Urinary bladder (tissue), 4 donors: ENCODE measurements around the gene AFF3. TPM values are rescaled to one million over a fixed set of nuclear protein-coding genes. Genes with fewer than 3 reads are reported as not detected.

ENCODE experiments used
- DNase-seq: peaks from one replicate; pipeline ENCODE4 v3.0.0-alpha.2; 2015; ENCODE audit errors: extremely low spot score
- H3K27ac ChIP-seq: one replicate; pipeline ENCODE4 v1.5.1; 2013; ENCODE audit warnings: low read depth, mild to moderate bottlenecking, moderate library complexity
- H3K36me3 ChIP-seq: one replicate; pipeline ENCODE4 v1.6.1; 2013; ENCODE audit warnings: mild to moderate bottlenecking, moderate library complexity; ENCODE audit not compliant: insufficient read depth
- H3K4me1 ChIP-seq: one replicate; pipeline ENCODE4 v1.6.1; 2013; ENCODE audit warnings: mild to moderate bottlenecking, moderate library complexity; ENCODE audit not compliant: insufficient read depth
- H3K4me3 ChIP-seq: one replicate; pipeline ENCODE4 v1.5.1; 2013; ENCODE audit warnings: low read depth, low read length
- WGBS: extraction: QIAGEN DNeasy Blood & Tissue Kit; methylation state at CpG from one replicate; pipeline ENCODE4 v1.1.7; 2013; 5-methylcytosine and 5-hydroxymethylcytosine counted together
- polyA plus RNA-seq: library from polyadenylated mRNA; stranded (reverse); fragments of 200-250 nt; gene quantifications from one replicate; pipeline ENCODE4 v1.2.3, GENCODE V29; 2013
- total RNA-seq: library from RNA; depleted of rRNA; stranded (reverse); fragments of >200 nt; gene quantifications from one replicate; pipeline ENCODE4 v1.2.3, GENCODE V29; 2014
- donor health status: healthy with polysubstance abuse.
- donor health status: healthy.

AFF3 gene
- total and polyA plus RNA-seq, 2 donors, result 15.1 to 43.5 TPM

DNA sequence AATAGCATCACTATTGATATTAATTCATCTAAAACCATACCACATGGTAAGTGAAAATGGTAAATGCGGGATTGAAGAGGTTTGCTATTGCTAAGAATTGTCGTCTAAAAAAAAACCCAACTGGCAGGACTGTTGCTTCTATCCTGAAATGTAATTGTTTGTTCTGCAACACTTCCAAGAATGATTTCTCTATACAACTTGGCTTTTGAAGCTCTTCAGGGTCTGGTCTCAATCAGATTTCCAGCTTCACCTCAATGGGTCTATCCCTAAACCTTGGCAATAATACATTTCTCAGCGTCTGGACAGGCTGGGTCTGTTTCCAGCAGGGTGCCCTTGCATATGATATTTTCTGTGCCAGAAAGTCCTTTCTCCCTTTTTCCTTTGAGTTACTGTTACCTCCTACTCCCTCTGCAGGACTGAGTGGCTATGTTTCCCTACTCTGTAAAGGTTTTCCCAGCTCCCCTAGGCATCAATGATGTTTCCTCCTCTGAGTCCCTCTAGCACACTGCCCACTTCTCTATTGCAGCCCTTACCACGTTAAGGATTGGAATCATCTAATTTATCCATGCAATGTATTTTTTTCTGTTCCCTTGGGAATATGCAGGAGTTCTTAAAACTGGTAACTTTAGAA is 534.4 kb downstream of the AFF3 start:
- WGBS, result 47% methylated on average over 4 of the region's 4 CpGs
- no peaks in the 10 kb centered on the region for H3K36me3 ChIP-seq
- H3K4me3 ChIP-seq, result no peak overlapping the region
- no peaks in the 10 kb centered on the region for H3K4me1 ChIP-seq
- no peak for DNase-seq
- H3K27ac ChIP-seq, result no peak overlapping the region

DNA sequence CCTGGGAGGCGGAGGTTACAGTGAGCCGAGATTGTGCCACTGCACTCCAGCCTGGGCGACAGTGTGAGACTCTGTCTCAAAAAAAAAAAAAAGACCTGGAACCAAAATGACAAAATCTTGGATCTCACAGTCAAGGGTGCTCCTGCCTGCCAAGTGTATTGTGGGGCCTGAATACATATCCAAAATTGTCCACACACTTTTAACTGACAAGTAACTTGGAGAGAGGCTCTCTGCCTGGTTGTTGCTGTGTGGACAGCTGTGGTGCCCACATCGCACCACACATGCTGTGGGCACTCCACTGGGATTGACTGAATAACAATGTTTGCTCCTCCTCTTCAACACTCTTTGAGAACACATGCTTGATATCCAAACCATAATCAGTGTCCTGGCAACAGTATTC is 534.9 kb downstream of the AFF3 start:
- Histone ChIP-seq H3K27ac (no peak overlapping the region), H3K4me3 (no peak overlapping the region), H3K36me3 (no peaks in the 10 kb centered on the region), H3K4me1 (no peaks in the 10 kb centered on the region)
- no peak for DNase-seq
- WGBS, result 63% methylated on average over 4 of the region's 4 CpGs

DNA sequence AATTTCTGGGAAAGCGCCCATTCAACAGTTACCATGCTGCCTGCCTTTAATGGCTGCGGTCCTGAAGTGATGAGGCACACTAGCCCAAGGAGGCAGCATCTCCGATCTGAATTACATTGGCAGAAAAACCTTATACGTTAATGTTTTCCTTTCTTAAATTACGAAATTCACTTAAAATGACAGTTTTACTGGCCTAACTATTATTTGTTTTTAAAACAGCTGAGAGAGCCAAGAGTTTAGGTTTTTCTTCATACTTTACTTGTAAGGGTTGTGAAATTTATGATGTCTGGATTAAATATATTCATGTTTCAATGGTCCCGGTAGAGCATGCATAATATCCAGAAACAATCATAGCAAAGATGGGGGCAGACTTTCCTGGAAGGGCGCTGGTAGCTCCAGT is 537.4 kb downstream of the AFF3 start:
- Histone ChIP-seq H3K4me1 (no peaks in the 10 kb centered on the region), H3K4me3 (no peak overlapping the region), H3K27ac (no peak overlapping the region), H3K36me3 (no peaks in the 10 kb centered on the region)
- peak; percentile 13 for DNase-seq
- WGBS, result 45% methylated on average over 7 of the region's 7 CpGs

DNA sequence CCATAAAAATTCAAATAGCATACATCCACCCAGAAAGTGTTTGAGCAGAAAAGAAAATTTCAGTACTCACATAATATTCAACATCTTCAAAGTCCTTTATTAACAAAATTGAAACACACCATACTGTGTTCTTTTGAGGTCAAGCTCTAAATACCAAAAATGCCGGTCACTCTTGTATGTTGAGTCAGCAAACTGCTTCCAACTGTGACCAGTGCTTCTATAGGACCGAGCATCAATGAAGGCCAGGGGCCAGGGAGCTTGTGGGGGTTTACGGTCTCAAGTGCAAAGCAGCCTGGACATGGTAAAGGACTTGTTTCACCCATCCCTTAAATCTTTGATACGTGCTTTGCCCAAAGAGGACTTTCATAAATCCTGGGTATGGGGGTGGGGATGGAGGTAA is 539.9 kb downstream of the AFF3 start:
- no peak overlapping the region for H3K27ac ChIP-seq
- no peaks in the 10 kb centered on the region for H3K36me3 ChIP-seq
- 69% methylated on average over 4 of the region's 4 CpGs for WGBS
- no peak overlapping the region for H3K4me3 ChIP-seq
- no peak for DNase-seq
- no peaks in the 10 kb centered on the region for H3K4me1 ChIP-seq

DNA sequence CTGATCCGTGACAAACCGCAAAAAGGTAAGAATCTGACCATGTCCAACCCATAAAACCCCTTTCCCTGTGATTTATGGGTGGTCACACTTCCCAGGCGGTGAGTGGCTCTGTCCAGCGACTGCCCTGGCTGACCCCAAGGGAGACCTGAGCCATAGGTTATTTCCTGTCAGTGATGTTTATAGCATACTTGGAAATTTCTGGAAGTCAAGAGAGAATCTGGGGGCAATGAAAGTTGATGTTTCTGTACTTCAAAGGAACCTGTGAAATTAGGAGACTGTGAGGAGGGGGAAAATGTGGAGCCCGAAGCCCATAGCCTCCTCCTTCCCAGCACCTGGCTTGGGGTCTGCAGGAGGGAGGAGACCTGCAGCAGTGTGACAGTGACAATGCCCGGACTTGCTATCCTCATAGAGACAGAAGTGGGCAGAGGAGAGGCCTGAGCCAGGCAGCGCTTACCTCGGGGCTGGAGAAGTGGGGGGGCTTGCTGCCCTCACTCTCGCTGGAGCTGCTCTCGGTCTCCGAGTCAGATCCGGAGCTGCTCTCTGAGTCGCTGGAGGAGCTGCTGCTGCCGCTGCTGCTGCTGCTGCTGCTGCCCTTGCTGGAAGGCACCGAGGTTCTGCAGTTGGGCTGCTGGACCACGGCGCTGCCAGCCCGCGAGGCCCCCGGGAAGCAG is 541.3 kb downstream of the AFF3 start:
- no peak overlapping the region for H3K27ac ChIP-seq
- no peak for DNase-seq
- H3K36me3 ChIP-seq, result no peaks in the 10 kb centered on the region
- no peak overlapping the region for H3K4me3 ChIP-seq
- 64% methylated on average over 20 of the region's 20 CpGs for WGBS
- H3K4me1 ChIP-seq, result no peaks in the 10 kb centered on the region

DNA sequence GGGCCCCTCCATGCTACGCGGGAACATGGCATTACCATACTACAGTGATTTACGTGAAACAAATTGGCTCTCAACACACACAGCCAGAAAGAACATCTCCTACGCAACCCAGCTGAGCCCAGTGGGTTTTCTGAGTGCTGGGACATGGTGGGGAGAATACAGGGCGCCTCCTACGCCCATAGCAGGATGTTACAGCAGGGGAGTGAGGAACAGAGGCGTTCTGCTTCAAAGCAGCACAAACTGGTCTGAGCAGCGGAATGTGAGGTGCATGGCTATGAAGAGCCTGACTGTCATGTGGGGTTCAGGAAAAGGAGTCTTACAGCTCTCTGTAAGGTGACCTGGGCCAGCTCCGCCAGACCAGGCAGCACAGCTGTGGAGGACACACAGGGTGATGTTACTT is 543.9 kb downstream of the AFF3 start:
- Histone ChIP-seq H3K36me3 (no peaks in the 10 kb centered on the region), H3K4me3 (no peak overlapping the region), H3K27ac (no peak overlapping the region), H3K4me1 (no peaks in the 10 kb centered on the region)
- WGBS, result 95% methylated on average over 9 of the region's 9 CpGs
- no peak for DNase-seq

DNA sequence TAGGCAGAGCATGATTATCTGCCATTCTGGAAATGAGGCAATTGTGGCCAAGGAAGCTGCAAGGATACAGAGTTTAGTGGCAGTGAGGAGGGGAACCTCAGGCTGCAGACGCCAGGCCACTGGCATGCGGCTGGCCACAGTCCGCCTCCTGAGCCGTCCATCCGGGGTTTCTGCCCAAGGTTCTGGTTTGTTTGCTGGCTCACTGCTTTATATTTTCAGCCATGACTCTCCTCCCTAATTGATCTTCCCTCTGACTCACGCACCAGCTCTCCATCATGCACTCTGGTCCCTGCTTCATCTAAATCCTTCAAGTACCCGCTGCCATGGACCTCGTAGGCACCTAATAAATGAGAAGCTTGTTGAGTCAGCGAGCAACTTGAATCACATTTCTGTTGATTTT is 544.8 kb downstream of the AFF3 start:
- Histone ChIP-seq H3K36me3 (no peaks in the 10 kb centered on the region), H3K27ac (no peak overlapping the region), H3K4me3 (no peak overlapping the region), H3K4me1 (no peaks in the 10 kb centered on the region)
- no peak for DNase-seq
- 90% methylated on average over 9 of the region's 9 CpGs for WGBS

DNA sequence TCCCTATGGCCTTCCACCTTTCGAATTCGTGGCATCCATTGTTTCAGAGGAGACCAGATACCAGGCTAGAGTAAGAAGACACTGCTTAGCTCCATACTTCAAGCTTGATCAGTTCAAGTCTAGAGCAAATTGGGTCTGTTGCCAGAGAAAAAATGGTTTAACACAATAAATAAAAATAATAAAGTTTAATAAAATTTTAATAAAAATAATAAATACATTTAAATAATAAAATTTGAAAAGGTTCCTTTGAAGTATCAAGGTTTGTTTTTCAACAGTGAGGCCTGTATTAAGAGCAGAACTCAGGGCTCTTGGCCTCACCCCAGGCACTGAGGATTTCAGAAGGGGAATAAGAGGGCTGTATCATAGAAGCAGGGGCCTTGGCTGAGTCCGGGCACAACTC is 547.0 kb downstream of the AFF3 start:
- whole genome bisulfite sequencing, result 96% methylated on average over 3 of the region's 3 CpGs
- no peaks in the 10 kb centered on the region for H3K36me3 ChIP-seq
- no peak overlapping the region for H3K27ac ChIP-seq
- no peak overlapping the region for H3K4me3 ChIP-seq
- no peak for DNase-seq
- H3K4me1 ChIP-seq, result no peaks in the 10 kb centered on the region

DNA sequence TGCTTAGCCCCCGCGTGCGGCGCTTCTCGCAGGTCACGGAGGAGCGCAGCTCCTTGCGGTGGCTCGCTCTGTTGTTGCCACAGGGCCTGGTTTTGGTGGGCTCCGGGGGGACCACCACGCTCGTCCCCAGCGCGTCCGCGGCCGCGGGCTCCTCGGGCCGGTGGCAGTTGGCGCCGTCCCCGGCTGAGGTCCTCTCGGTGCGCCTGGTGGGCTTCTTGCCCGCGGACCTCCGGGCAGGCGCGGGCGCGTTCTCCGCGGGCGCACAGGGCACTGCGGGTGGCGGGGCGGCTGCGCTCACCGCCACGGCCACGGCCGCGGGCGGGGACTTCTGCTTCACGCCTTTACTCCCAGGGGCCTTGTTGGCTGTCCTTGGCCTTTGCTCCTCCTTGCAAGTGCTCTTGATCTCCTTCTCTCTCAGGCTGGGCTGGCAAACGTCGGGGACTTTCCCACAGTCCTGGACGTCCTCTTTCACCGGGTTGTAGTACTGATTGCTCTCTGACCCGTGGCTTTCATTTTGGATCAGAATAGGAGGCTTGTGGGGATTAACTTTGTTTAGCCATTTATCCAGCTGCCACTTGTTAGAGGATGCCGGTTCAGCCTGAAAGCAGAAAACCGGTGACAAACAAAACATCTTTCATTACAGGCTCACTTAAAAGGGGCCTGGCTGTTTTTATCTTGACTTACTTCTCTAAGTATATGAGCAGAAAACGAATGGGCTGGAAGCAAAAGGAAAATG is 548.5 kb downstream of the AFF3 start:
- DNase-seq, result no peak
- no peak overlapping the region for H3K27ac ChIP-seq
- 77% methylated on average over 54 of the region's 54 CpGs for WGBS
- H3K4me1 ChIP-seq, result no peaks in the 10 kb centered on the region
- H3K4me3 ChIP-seq, result no peak overlapping the region
- no peaks in the 10 kb centered on the region for H3K36me3 ChIP-seq

DNA sequence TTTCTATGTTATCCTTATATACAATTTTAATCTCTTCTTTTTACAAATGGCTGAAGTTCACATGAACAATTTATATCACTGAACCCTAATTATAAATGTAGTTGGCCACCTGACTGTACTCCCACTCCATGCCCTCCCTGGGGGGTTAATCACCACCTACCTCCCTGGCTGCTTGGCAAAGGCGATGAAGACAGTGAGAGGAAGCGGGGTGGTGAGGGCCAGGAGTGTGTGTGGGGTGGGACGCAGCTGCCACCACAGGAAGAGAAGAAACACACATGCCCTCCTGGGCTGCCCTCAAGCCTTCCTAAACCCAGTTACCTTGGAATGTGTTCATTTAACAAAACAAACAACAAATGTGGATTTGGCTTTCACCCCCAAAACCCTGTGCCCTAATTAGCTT is 565.6 kb downstream of the AFF3 start:
- no peak overlapping the region for H3K27ac ChIP-seq
- WGBS, result 90% methylated on average over 3 of the region's 3 CpGs
- H3K36me3 ChIP-seq, result no peaks in the 10 kb centered on the region
- peaks cover 3% of the 10 kb centered on the region for H3K4me1 ChIP-seq
- H3K4me3 ChIP-seq, result no peak overlapping the region
- DNase-seq, result no peak

DNA sequence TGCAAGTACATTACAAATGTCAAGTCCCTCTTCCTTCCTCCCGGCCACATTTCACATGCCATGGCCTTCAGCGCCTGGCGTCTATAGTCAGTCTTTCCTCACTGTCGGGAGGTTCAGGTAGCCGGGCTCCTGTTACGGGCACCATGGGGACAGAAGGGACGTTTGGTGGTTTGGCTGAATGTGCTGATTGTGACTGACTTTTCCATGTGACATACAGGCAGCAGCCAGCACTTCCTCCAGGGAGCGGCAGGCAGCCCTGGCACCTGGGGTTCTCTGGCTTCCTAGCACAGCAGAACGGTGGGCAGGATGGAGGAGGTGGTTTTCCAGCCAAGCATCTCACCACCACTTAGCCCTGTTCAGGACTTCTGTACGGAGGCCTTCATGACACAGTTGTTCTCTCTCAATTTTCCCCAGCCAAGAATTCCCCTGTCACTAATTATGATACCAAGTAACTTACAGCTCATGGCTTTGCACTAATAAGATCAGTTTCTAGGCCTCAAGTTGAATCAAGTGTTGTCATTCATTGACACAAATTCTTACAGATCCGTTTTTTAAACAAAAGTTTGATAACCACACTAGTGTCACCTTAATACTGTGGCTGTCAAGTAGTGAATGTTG is 568.6 kb downstream of the AFF3 start:
- no peaks in the 10 kb centered on the region for H3K36me3 ChIP-seq
- H3K4me3 ChIP-seq, result no peak overlapping the region
- DNase-seq, result no peak
- H3K4me1 ChIP-seq, result peaks cover 3% of the 10 kb centered on the region
- no peak overlapping the region for H3K27ac ChIP-seq
- 88% methylated on average over 11 of the region's 11 CpGs for WGBS

DNA sequence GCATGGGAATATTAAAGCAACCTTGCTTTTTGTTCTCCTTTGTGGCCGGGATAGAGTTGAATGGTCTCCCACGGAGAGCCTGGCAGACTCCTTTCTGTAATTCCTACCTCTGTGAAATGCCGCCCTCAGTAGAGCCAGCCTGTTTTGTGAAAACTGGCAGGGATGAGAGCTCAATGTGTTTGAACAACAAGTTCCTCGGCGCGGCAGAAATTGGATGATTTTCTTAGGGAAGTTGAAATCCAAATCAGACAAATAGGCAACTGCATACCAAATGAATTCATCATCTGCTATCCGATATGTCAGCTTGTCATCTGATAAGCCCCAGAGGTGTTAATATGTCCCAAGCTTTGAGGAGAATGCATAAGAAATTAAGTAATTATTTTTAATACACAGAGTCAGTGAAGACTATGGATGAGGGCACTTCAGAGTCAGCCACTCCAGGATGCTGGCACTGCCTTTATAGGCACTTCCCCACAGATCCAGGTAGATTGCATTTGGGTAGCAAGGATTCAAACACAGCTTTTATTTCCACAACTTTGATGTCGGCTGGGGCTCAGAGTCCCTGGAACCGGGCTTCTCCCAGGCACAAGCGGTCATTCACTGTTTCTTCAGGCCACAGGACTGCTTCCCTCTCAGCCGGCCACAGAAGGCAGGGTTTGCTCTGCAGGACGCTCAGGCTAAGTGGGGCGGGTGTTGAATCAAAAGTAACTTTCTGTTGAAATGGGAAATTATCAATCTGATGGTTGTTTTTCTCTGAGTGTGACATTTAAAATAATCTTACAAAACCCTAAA is 569.8 kb downstream of the AFF3 start:
- H3K36me3 ChIP-seq, result no peaks in the 10 kb centered on the region
- peaks cover 3% of the 10 kb centered on the region for H3K4me1 ChIP-seq
- no peak overlapping the region for H3K27ac ChIP-seq
- H3K4me3 ChIP-seq, result no peak overlapping the region
- no peak for DNase-seq
- 72% methylated on average over 13 of the region's 13 CpGs for WGBS

DNA sequence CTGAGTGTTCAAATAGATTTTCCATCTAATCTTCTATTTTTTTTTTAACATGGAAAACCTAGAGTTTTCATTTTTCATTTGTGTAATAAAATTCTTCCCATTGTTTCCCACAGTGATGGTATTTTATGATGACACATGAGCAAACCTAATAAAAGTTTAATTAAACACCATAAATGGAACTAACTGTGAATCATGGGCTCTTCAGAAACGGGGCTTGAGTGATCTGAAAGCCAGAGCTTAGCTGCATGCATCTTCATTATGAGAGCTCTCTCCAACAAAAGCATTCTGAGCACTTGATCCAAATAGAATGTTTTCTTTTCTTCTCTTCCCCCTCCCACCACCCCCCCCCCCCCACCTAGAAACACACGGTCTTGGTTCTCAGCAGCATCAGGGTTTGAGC is 570.4 kb downstream of the AFF3 start:
- no peaks in the 10 kb centered on the region for H3K36me3 ChIP-seq
- H3K27ac ChIP-seq, result no peak overlapping the region
- 25% methylated on average over 2 of the region's 2 CpGs for WGBS
- H3K4me3 ChIP-seq, result no peak overlapping the region
- no peak for DNase-seq
- peaks cover 3% of the 10 kb centered on the region for H3K4me1 ChIP-seq
